Peyer's patch (tissue), 4 donors: Measurements from ENCODE around the gene PPID. TPM values are rescaled to one million over a fixed set of nuclear protein-coding genes. Genes with fewer than 3 reads are reported as not detected.

Source experiments
- DNase-seq, 3 donors: peaks; one replicate each; pipeline ENCODE4 v3.0.0-alpha.2; 2017 to 2019
- H3K27ac ChIP-seq, 4 donors: fragments of 200-600 bp; sonication (generic); one replicate each; pipeline ENCODE4 v1.5.1; 2016 to 2019
- H3K27me3 ChIP-seq, 2 donors: fragments of 200-600 bp; sonication (generic); one replicate each; pipeline ENCODE4 v1.5.1; 2019
- H3K36me3 ChIP-seq, 3 donors: fragments of 200-600 bp; sonication (generic); one replicate each; pipeline ENCODE4 v1.5.1; 2016 to 2019
- H3K4me1 ChIP-seq, 4 donors: fragments of 200-600 bp; sonication (generic); one replicate each; pipeline ENCODE4 v1.5.1; 2016 to 2019
- H3K4me3 ChIP-seq, 4 donors: fragments of 200-600 bp; sonication (generic); 1 replicate in 3 of 4; 2 replicates in 1 of 4; pipeline ENCODE4 v1.5.1; 2016 to 2019; ENCODE audit warnings: mild to moderate bottlenecking in 1 of 4
- H3K9me3 ChIP-seq, 4 donors: fragments of 200-600 bp; sonication (generic); one replicate each; pipeline ENCODE4 v1.5.1; 2016 to 2019; ENCODE audit warnings: mild to moderate bottlenecking in 1 of 4
- CTCF ChIP-seq, 6 experiments: fragments of 450-650 bp in 4 of 6; fragments of 200-600 bp in 2 of 6; sonication (generic) in 1 of 6; IDR thresholded peaks; one replicate each; pipeline ENCODE4 v1.5.1; 2017 to 2019; ENCODE audit warnings: antibody characterized with exemption in 6 of 6, mild to moderate bottlenecking in 3 of 6, moderate library complexity in 1 of 6
- POLR2A ChIP-seq, 2 donors: fragments of 450-650 bp; IDR thresholded peaks; one replicate each; pipeline ENCODE4 v1.5.1; 2017; ENCODE audit warnings: antibody characterized with exemption in 2 of 2, mild to moderate bottlenecking in 2 of 2, moderate library complexity in 2 of 2
- total RNA-seq, 4 donors: library from RNA; depleted of rRNA; stranded (reverse); fragments of >200 nt; gene quantifications; one replicate each; pipeline ENCODE4 v1.1.0, GENCODE V29; 2016

PPID gene
- total RNA-seq: 10 to 100 TPM; 21.9 to 60.2 (median 28.3) TPM

GRCh38 chr4:158722917-158723793 is at the start of gene PPID:
TSS of gene PPID (minus strand) at chr4:158723396. CDS start at chr4:158723288, 108 bp downstream.
- Histone ChIP-seq H3K27ac (peak within 1 kb of the TSS; percentile 76 to 91 (median 84)), H3K27me3 (no peaks in the 10 kb centered on the region), H3K4me1 (peaks cover 0 to 9% (median 2%) of the 10 kb centered on the region in 4 donors), H3K9me3 (no peaks in the 10 kb centered on the region), H3K4me3 (peak within 1 kb of the TSS; percentile 61 to 88 (median 72)), H3K36me3 (peaks cover 0 to 24% (median 0%) of the 10 kb centered on the region in 3 donors)
- peak; percentile 75 to 93 (median 93) for DNase-seq
- TF ChIP-seq CTCF (IDR thresholded peaks at IDR 0.05) (no peak), POLR2A (IDR thresholded peaks at IDR 0.05) (peak; percentile 67 to 71)

GRCh38 chr4:158771776-158772175 is 48.6 kb upstream of the PPID start:
- Histone ChIP-seq H3K27me3 (no peaks in the 10 kb centered on the region), H3K9me3 (no peaks in the 10 kb centered on the region), H3K4me3 (no peak overlapping the region), H3K27ac (no peak overlapping the region), H3K4me1 (peaks cover 0 to 32% (median 0%) of the 10 kb centered on the region in 4 donors), H3K36me3 (no peaks in the 10 kb centered on the region)
- TF ChIP-seq POLR2A (IDR thresholded peaks at IDR 0.05): no peak
- no peak for TF ChIP-seq CTCF (IDR thresholded peaks at IDR 0.05)
- DNase-seq: no peak

GRCh38 chr4:158770671-158771070 is 47.5 kb upstream of the PPID start:
- DNase-seq: no peak
- Histone ChIP-seq H3K27ac (no peak overlapping the region), H3K9me3 (no peaks in the 10 kb centered on the region), H3K27me3 (no peaks in the 10 kb centered on the region), H3K36me3 (no peaks in the 10 kb centered on the region), H3K4me3 (no peak overlapping the region), H3K4me1 (peaks cover 0 to 32% (median 0%) of the 10 kb centered on the region in 4 donors)
- TF ChIP-seq POLR2A (IDR thresholded peaks at IDR 0.05) (no peak), CTCF (IDR thresholded peaks at IDR 0.05) (no peak)

GRCh38 chr4:158769175-158769921 is 46.2 kb upstream of the PPID start:
- Histone ChIP-seq H3K4me1 (peaks cover 0 to 20% (median 0%) of the 10 kb centered on the region in 4 donors), H3K9me3 (no peaks in the 10 kb centered on the region), H3K27me3 (no peaks in the 10 kb centered on the region), H3K36me3 (no peaks in the 10 kb centered on the region), H3K4me3 (peak overlapping the region; percentile 61 to 90 (median 70)), H3K27ac (peak overlapping the region; percentile 70 to 88 (median 81))
- no peak for TF ChIP-seq CTCF (IDR thresholded peaks at IDR 0.05)
- no peak for TF ChIP-seq POLR2A (IDR thresholded peaks at IDR 0.05)
- peak; percentile 17 to 73 (median 57) for DNase-seq

GRCh38 chr4:158768555-158769174 is 45.5 kb upstream of the PPID start, which contains the start of gene FNIP2:
TSS of gene FNIP2 (plus strand) at chr4:158769026. CDS start at chr4:158769213, 187 bp downstream.
- peak; percentile 46 to 89 (median 88) for DNase-seq
- peak; percentile 21 to 73 for TF ChIP-seq POLR2A (IDR thresholded peaks at IDR 0.05)
- TF ChIP-seq CTCF (IDR thresholded peaks at IDR 0.05): no peak
- Histone ChIP-seq H3K27ac (peak within 1 kb of the TSS; percentile 70 to 88 (median 81)), H3K9me3 (no peaks in the 10 kb centered on the region), H3K36me3 (no peaks in the 10 kb centered on the region), H3K27me3 (no peaks in the 10 kb centered on the region), H3K4me1 (peaks cover 0 to 20% (median 0%) of the 10 kb centered on the region in 4 donors), H3K4me3 (peak within 1 kb of the TSS; percentile 61 to 90 (median 70))
